ENCODE results near the gene HPN. TPM values are rescaled to one million over a fixed set of nuclear protein-coding genes. Genes with fewer than 3 reads are reported as not detected.

HPN gene
- total and polyA plus RNA-seq, 10 donors: 0.86 to 4.3 (median 2.2) TPM

DNA sequence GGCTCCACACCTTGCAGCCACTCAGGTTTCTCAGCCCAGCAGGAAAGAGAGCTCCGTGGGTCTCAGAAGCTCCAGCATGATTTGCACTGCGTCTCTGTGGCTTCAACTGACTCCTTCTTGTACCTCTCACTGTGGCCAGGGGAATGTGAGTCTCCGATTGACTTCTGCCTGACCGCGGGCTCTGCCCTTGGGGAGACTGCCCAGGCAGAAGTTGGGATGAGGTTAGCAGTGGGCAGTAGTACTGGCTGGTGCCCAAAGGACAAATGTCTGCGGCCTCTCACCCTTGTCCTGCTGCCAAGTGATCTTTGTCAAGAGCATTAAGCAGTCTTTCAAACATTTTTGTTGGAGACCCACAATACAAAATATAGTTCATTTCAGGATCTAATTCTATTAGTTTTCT is 39.7 kb downstream of the HPN start:
- Histone ChIP-seq H3K9me3 (no peaks in the 10 kb centered on the region), H3K27me3 (replicated peaks in 1 of 7) (no peaks in the 10 kb centered on the region), H3K4me1 (peaks cover 4 to 39% (median 20%) of the 10 kb centered on the region in 6 donors), H3K27ac (no peak overlapping the region), H3K4me3 (no peak overlapping the region), H3K36me3 (no peaks in the 10 kb centered on the region)
- no peak for DNase-seq
- TF ChIP-seq POLR2AphosphoS5 (IDR thresholded peaks at IDR 0.05) (no peak), POLR2A (IDR thresholded peaks at IDR 0.05) (no peak)
- TF ChIP-seq, protein P1, sequence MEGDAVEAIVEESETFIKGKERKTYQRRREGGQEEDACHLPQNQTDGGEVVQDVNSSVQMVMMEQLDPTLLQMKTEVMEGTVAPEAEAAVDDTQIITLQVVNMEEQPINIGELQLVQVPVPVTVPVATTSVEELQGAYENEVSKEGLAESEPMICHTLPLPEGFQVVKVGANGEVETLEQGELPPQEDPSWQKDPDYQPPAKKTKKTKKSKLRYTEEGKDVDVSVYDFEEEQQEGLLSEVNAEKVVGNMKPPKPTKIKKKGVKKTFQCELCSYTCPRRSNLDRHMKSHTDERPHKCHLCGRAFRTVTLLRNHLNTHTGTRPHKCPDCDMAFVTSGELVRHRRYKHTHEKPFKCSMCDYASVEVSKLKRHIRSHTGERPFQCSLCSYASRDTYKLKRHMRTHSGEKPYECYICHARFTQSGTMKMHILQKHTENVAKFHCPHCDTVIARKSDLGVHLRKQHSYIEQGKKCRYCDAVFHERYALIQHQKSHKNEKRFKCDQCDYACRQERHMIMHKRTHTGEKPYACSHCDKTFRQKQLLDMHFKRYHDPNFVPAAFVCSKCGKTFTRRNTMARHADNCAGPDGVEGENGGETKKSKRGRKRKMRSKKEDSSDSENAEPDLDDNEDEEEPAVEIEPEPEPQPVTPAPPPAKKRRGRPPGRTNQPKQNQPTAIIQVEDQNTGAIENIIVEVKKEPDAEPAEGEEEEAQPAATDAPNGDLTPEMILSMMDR (IDR thresholded peaks at IDR 0.05 in 8 of 11, conservative IDR thresholded peaks at IDR 0.05 in 3 of 11): no peak
- intact Hi-C loops (cut with DNase I; ENCODE audit: low total_unique reads): no loop called here
- 84 to 89% (median 85%) methylated on average over 6 of the region's 6 CpGs for WGBS, 5 donors

DNA sequence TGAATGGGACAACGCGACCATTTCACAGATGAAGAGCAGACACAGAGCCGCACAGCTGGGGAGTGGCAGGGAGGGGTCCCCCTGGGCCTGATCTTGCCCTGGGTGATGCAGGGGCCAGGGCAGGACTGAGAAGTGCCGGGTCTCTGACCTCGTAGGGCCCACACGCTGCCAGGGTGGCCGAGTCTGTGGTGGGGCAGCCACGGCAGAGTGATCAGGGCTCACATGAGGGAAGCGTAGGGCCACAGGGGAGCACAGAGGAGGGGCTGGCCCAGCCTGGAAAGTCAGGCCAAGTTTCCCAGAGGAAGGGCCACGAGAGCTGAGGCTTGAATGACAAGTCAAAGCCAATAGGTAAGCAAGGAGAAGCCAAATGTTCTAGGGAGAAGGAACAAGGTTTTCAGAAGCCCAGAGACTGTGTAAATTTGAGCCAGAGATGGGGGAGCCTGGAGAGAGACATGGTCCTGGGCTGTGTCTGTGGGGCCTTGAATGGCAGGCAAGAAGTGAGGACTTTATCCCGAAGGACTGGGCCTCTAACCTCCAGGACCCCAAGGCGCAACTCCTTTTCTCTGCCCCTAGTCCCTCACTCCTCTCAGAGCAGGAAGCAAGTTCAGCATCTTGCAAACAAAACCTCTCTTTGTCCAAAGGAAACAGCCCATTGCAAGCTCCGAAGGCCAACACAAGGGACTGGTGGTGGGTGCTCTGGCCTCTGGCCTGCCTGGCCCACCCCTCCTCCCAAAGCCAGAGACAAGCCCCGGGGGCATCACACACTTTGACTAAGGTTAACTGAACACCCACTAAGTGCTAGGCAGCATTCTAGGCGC is 42.4 kb downstream of the HPN start:
- TF ChIP-seq POLR2A (IDR thresholded peaks at IDR 0.05): no peak
- H3K4me3 ChIP-seq: no peak overlapping the region
- H3K27ac ChIP-seq: peak overlapping the region in 3 of 8 donors; percentile 36 to 89 (median 80)
- intact Hi-C loops (cut with DNase I; ENCODE audit: low total_unique reads): no loop called here
- no peaks in the 10 kb centered on the region for H3K36me3 ChIP-seq
- WGBS, 5 donors: 71 to 83% (median 76%) methylated on average over 15 of the region's 15 CpGs
- H3K27me3 ChIP-seq (replicated peaks in 1 of 7): no peaks in the 10 kb centered on the region
- peaks cover 4 to 65% (median 28%) of the 10 kb centered on the region in 6 donors for H3K4me1 ChIP-seq
- no peaks in the 10 kb centered on the region for H3K9me3 ChIP-seq
- DNase-seq: no peak

DNA sequence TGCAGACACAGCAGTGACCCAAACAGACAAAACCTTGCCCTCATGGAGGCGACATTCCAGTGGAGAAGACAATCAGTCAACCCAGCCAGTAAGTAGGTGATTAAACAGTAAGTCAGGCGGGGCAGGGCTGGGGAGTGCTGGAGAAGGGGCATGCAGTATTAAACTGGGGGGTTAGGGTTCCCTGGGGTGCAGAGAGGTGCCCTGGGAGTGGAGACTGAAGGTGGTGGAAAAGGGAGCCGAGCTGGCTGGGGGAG is 42.9 kb downstream of the HPN start:
- 71 to 94% (median 83%) methylated on average over 3 of the region's 3 CpGs for WGBS, 5 donors

DNA sequence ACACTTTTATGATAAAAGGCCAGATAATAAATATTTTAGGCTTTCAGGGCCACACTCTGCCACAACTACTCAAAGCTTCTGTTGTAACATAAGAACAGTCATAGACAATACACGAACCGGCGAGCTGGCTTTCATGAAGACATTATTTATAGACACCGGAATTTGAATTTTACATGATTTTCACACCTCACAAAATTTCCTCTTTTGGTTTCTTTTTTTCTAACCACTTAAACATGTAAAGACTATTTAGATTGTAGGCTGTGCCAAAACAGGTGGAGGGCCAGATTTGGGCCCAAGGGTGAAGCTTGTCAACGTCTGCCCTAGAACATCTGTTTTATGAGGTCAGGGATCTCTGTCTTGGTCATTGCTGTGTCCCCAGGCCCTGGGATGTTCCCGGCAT is 44.4 kb downstream of the HPN start:
- WGBS, 5 donors: 44 to 64% (median 51%) methylated on average over 6 of the region's 6 CpGs
- no peaks in the 10 kb centered on the region for H3K36me3 ChIP-seq
- DNase-seq: no peak
- no peak for TF ChIP-seq POLR2A (IDR thresholded peaks at IDR 0.05)
- TF ChIP-seq POLR2AphosphoS5 (IDR thresholded peaks at IDR 0.05): no peak
- TF ChIP-seq, protein P1 (IDR thresholded peaks at IDR 0.05 in 8 of 11, conservative IDR thresholded peaks at IDR 0.05 in 3 of 11): no peak
- intact Hi-C loops (cut with DNase I; ENCODE audit: low total_unique reads): no loop called here
- H3K9me3 ChIP-seq: no peaks in the 10 kb centered on the region
- H3K4me3 ChIP-seq: no peak overlapping the region
- H3K4me1 ChIP-seq: peaks cover 11 to 76% (median 37%) of the 10 kb centered on the region in 6 donors
- H3K27ac ChIP-seq: peak overlapping the region; percentile 22 to 89 (median 76)
- H3K27me3 ChIP-seq (replicated peaks in 1 of 7): peaks cover 0 to 13% (median 2%) of the 10 kb centered on the region in 7 donors

More for the DNA sequence above, 42.9 kb downstream of the HPN start:
- no peak for DNase-seq
- Histone ChIP-seq H3K27ac (peak overlapping the region in 3 of 8 donors; percentile 11 to 89 (median 80)), H3K4me3 (no peak overlapping the region), H3K27me3 (replicated peaks in 1 of 7) (no peaks in the 10 kb centered on the region), H3K4me1 (peaks cover 4 to 65% (median 28%) of the 10 kb centered on the region in 6 donors), H3K9me3 (no peaks in the 10 kb centered on the region), H3K36me3 (no peaks in the 10 kb centered on the region)
- TF ChIP-seq POLR2AphosphoS5 (IDR thresholded peaks at IDR 0.05) (no peak), POLR2A (IDR thresholded peaks at IDR 0.05) (no peak)
- TF ChIP-seq, protein P1 (IDR thresholded peaks at IDR 0.05 in 8 of 11, conservative IDR thresholded peaks at IDR 0.05 in 3 of 11): no peak
- intact Hi-C loops (cut with DNase I; ENCODE audit: low total_unique reads): no loop called here
